K562 (cell line): ENCODE measurements around the gene CIB2.

Experiments used
- BRF1 ChIP-seq: IDR thresholded peaks from 3 replicates; pipeline ENCODE4 v1.6.1; 2011; ENCODE audit warnings: borderline replicate concordance, mild to moderate bottlenecking; ENCODE audit not compliant: insufficient read length; ENCODE audit errors: extremely low read depth
- ESRRA ChIP-seq: fragments of 450-650 bp; IDR thresholded peaks from 2 replicates; pipeline ENCODE4 v1.6.1; 2014; ENCODE audit warnings: low read depth, mild to moderate bottlenecking, moderate library complexity, borderline replicate concordance
- EZH2 ChIP-seq: IDR thresholded peaks from 2 replicates; pipeline ENCODE4 v1.6.1; 2012; ENCODE audit warnings: low read depth, mild to moderate bottlenecking, inconsistent platforms, low read length, borderline replicate concordance
- ILK ChIP-seq: fragments of 450-650 bp; IDR thresholded peaks from 2 replicates; pipeline ENCODE4 v1.6.1; 2016; ENCODE audit warnings: missing genetic modification characterization, low read depth, mild to moderate bottlenecking, missing compliant biosample characterization, moderate library complexity, borderline replicate concordance
- POLR3A ChIP-seq: IDR thresholded peaks from 2 replicates; pipeline ENCODE4 v1.6.1; 2011; ENCODE audit warnings: borderline replicate concordance, mild to moderate bottlenecking, moderate library complexity; ENCODE audit not compliant: insufficient read length, insufficient read depth; ENCODE audit errors: extremely low read depth
- PURB ChIP-seq: sonication (generic); formaldehyde crosslinking; IDR thresholded peaks from 2 replicates; pipeline ENCODE4 v1.9.0; 2021; ENCODE audit warnings: low read depth, mild to moderate bottlenecking, missing genetic modification reagents
- SIX5 ChIP-seq, 2 experiments: IDR thresholded peaks; 2 replicates each; pipeline ENCODE4 v1.6.1; 2011; ENCODE audit warnings: low read length in 2 of 2, borderline replicate concordance in 1 of 2, low read depth in 1 of 2, mild to moderate bottlenecking in 1 of 2, moderate library complexity in 1 of 2; ENCODE audit not compliant: insufficient read depth in 1 of 2
- TCF7L2 ChIP-seq: fragments of 150-350 bp; IDR thresholded peaks from 2 replicates; pipeline ENCODE4 v1.6.1; 2016; ENCODE audit warnings: low read depth, mild to moderate bottlenecking, low read length, moderate library complexity
- ZNF140 ChIP-seq: fragments of 250-450 bp; sonication (Bioruptor Pico); IDR thresholded peaks from 2 replicates; pipeline ENCODE4 v1.8.0; 2021; ENCODE audit warnings: moderate library complexity, mild to moderate bottlenecking, inconsistent platforms
- ZNF274 ChIP-seq: IDR thresholded peaks from 2 replicates; pipeline ENCODE4 v1.6.1; 2011; ENCODE audit warnings: low read depth, mild to moderate bottlenecking, low read length, moderate library complexity, borderline replicate concordance
- ZNF668 ChIP-seq: fragments of 250-450 bp; sonication (Bioruptor Pico); IDR thresholded peaks from 2 replicates; pipeline ENCODE4 v1.8.0; 2022; ENCODE audit warnings: mild to moderate bottlenecking, inconsistent platforms
- TF ChIP-seq, protein P1 (sequence below), 3 experiments: IDR thresholded peaks in 2 of 3; conservative IDR thresholded peaks in 1 of 3; 2 replicates each; pipeline ENCODE4 v1.5.1; 2011 to 2012; ENCODE audit warnings: low read length in 3 of 3, mild to moderate bottlenecking in 3 of 3, control low read depth in 2 of 3, improper control_type of control experiment in 1 of 3, inconsistent platforms in 1 of 3, low read depth in 1 of 3, mixed read lengths in 1 of 3, moderate library complexity in 1 of 3; ENCODE audit not compliant: insufficient read depth in 2 of 3

DNA sequence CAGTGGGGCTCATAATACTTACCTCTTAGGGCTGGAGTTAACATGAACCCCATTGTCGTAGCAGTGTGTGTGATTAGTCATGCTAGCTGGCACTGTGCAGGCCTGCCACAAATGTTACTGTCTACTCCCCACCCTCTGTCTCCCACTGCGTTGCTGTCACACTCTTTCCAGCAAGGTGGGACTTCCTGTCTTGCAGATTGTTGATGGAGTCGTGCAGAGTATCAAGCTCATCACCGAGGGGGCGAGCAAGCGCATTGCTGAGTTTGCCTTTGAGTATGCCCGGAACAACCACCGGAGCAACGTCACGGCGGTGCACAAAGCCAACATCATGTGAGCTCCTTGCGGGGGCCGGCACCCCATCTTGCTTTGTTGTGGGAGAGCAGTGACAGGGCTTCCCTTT is 30.8 kb upstream of the CIB2 start:
- TF ChIP-seq, protein P1, sequence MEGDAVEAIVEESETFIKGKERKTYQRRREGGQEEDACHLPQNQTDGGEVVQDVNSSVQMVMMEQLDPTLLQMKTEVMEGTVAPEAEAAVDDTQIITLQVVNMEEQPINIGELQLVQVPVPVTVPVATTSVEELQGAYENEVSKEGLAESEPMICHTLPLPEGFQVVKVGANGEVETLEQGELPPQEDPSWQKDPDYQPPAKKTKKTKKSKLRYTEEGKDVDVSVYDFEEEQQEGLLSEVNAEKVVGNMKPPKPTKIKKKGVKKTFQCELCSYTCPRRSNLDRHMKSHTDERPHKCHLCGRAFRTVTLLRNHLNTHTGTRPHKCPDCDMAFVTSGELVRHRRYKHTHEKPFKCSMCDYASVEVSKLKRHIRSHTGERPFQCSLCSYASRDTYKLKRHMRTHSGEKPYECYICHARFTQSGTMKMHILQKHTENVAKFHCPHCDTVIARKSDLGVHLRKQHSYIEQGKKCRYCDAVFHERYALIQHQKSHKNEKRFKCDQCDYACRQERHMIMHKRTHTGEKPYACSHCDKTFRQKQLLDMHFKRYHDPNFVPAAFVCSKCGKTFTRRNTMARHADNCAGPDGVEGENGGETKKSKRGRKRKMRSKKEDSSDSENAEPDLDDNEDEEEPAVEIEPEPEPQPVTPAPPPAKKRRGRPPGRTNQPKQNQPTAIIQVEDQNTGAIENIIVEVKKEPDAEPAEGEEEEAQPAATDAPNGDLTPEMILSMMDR (IDR thresholded peaks at IDR 0.05 in 2 of 3, conservative IDR thresholded peaks at IDR 0.05 in 1 of 3; ENCODE audit: insufficient read depth in 2 of 3, low read depth in 1 of 3, low read length in 3 of 3): no peak
- TF ChIP-seq PURB (CRISPR knock-in tag) (no peak), ESRRA (no peak), ILK (tag) (no peak), TCF7L2 (no peak), ZNF274 (no peak), ZNF668 (CRISPR knock-in tag) (no peak), POLR3A (no peak), SIX5 (IDR thresholded peaks at IDR 0.05; ENCODE audit: borderline replicate concordance in 1 of 2, insufficient read depth in 1 of 2, low read depth in 1 of 2, low read length in 2 of 2) (no peak), EZH2 (no peak), ZNF140 (CRISPR knock-in tag) (no peak), BRF1 (no peak)
